Activated T-cell treated with anti-CD3 and anti-CD28 coated beads, Interleukin-2, amount 50 U/mL, for 48 hours (primary cell): ENCODE measurements around the gene TCF7L2.
A peak's percentile ranks its signal among the peaks of the same experiment; 100 is the strongest.

Experiments
- DNase-seq, 2 experiments: peaks; one replicate each; pipeline ENCODE4 v3.0.0-alpha.2; 2020

Gene TCF7L2

DNA sequence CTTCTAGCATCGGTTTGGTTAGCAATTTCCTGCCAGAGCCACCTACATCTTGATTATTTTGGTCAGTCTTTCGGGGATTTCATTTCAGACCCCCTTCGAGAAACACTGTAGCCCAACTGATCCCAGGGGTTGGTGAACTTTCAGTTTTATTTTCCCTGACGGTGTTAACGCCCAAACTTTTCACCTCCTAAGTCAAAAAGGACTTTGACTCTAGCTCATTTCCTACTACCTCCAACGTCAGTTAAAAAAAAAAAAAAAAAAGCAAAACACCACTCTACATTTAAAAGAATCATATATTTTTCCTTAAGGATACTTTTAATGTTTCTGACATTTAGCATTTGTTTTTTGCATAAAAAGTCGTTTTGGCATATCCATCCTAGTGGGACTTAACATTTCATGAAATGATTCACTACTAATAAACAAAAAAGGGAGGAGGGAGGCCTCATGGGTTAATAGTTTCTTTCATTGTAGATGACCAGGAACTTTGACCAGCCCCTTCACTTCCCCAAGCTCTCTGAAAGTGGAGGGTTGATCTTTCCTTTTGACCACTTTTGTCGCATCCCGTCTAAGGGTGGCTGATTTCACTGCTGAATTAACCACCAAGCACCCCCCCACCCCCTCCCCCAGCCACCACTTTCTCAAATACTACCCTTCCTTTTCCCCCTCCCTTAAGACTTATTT lies 764 bp upstream of the TCF7L2 start:
- no peak for DNase-seq

- peak; percentile 29 to 31 for DNase-seq
Observed at GRCh38 chr10:112950714-112951358, 789 bp downstream of the TCF7L2 start.

DNA sequence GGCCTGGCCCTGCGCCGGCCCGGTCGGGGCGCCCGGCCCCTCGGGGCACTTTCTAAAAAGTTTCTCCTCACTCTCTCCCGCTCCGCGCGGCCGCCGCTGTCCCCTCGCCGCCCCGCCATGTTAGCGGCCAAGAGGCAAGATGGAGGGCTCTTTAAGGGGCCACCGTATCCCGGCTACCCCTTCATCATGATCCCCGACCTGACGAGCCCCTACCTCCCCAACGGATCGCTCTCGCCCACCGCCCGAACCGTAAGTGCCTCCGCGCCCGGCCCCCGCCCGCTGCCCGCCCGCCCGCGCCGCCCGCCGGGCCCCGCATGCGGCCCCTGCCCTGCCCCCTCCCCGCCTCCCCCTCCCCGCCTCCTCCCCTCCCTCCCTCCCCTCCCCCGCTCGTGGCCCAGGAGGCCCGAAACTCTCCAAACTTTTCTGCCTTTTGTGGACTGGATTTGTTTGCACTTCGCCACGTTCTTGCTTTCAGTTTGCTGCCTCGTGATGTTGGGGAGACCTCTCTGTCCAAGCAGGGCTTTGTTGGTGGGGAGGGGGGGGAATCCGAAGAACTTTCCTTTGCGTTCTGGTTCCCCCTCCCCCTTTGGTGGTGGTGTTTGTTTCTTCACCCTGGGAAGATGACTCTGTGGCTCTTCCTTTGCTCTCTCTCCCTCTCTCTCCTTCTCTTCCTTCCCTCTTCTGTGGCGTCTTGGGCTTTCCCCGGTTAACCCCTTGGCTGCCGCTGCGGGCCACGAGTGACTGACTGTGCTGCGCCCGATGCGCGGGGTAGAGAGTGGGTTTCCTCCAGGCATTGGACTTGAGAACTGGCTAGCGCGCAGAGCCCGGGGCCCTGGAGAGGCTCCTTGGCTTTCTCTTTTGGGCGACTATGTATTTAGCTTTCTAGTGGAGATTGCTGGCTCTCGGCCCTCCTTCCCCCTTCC lies 1.6 kb downstream of the TCF7L2 start:
- DNase-seq = peak; percentile 58 to 59

- no peak for DNase-seq
Observed at GRCh38 chr10:112952282-112953173, 2.5 kb downstream of the TCF7L2 start.

- no peak for DNase-seq
Observed at GRCh38 chr10:112953174-112954159, 3.4 kb downstream of the TCF7L2 start.

GRCh38 chr10:112954974-112955581 lies 5.0 kb downstream of the TCF7L2 start:
- no peak for DNase-seq

- DNase-seq = no peak
Observed at GRCh38 chr10:112955582-112956421, 5.8 kb downstream of the TCF7L2 start.

GRCh38 chr10:112956631-112957350 lies 6.7 kb downstream of the TCF7L2 start:
- DNase-seq = no peak

GRCh38 chr10:112957640-112958092 lies 7.6 kb downstream of the TCF7L2 start:
- no peak for DNase-seq

- no peak for DNase-seq
Observed at GRCh38 chr10:112958275-112958995, 8.4 kb downstream of the TCF7L2 start.

DNA sequence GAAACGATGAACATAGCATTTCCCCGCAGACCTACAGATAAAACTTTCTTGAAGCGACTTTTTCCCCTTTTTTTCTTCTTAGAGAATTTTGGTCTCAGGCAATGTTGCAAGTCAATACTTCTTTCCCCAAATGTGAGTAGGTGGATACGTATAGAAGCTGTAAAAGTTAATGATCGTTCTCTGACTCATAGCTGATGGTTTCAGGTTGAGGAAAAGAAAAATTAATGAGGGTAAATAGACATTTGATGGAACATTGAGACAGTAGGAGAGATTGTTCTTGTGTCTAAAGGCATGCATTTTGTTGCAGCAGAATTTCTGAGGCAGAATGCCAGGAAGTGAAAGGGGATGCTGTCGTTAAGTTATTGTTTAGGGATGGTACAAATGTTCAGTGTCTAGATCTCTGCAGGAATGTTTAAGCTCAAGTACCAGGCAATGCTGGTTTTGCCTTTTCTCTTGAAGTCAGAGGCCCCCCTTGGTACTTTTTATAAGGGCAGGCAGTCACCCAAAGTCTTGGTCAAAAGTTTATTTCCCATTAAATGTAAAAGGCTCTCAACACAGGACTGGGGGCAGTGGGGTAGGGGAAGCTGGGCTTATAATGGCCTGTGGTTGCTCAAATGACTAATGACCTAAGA lies 9.3 kb downstream of the TCF7L2 start:
- DNase-seq = no peak

DNA sequence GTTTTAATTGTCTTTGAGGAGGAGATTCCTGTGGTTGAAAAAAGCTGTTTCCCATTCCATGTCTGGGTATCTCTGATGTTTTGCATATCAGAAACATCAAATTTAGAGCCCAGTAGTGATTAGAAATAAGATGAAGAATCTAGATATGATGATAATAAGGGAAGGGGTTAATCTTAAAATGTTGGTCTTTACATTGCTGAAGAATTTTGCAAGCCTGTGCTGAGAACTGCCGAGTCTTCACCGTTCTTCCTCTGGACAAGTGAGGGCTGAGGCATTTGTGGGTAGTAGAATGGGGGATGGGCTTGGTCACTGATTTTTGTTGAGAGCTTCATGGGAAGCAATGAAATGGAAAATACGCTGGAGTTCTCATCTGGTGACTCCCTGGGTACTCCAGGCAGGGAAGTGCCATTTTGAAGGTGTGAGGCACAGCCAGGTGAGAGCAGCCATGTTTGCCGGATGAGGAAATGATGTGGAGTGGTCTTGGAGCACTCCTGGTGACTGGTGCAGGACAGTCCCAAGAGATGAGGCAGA lies 10.2 kb downstream of the TCF7L2 start:
- no peak for DNase-seq

DNA sequence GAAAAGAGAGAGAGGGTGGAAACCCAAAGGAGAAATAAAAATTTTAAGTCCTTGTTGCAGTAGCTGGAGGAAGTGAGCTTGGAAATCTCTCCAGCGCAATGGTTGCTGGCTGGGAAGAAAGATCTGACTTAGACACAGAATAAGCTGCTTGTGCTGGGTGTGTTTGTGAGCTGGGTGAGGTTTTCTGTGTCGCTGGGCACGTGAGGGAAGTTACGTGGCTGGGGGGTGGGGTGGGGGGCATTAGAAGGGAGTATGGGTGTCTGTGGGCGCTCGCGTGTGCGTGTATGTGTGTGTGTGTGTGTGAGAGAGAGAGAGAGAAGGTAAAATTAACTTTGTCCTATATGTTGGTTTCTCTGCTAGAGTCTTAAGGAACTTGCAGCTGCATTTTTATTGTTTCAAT lies 11.6 kb downstream of the TCF7L2 start:
- no peak for DNase-seq

DNA sequence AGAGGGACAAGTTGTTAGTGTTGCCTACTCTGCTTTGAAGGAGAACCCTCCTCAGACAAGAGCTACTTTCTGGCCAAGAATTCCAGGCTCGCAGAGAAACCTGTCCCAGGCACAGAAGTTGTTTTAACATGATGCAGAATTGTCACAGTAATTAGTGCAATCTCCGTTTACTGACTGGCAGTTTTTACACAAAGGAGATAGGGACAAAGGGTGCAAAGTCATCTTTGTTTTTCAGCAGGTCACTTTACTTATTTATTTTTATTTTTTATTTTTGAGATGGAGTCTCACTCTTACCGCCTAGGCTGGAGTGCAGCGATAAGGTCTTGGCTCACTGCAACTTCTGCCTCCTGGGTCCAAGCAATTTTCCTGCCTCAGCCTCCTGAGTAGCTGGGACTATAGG lies 12.3 kb downstream of the TCF7L2 start:
- DNase-seq = no peak

DNA sequence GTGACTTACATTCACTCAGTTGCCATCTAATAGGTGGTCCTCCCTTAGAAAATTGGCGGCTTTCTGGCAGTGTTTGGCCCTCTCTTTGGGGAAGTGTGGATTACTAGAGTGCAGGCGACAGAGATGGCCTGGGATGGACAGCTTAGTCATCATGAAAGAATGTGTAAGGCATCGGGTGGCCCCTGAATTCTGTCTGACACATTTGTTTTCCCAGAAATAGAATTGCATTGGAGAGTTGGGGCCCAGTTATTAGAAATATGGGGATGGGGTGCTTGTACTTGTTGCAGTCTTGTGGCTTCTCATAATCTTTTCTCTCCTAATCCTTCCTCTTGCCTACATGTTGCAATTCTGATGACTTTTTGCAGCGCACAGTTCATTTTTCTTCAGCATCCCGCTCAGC lies 13.8 kb downstream of the TCF7L2 start:
- DNase-seq = no peak

DNA sequence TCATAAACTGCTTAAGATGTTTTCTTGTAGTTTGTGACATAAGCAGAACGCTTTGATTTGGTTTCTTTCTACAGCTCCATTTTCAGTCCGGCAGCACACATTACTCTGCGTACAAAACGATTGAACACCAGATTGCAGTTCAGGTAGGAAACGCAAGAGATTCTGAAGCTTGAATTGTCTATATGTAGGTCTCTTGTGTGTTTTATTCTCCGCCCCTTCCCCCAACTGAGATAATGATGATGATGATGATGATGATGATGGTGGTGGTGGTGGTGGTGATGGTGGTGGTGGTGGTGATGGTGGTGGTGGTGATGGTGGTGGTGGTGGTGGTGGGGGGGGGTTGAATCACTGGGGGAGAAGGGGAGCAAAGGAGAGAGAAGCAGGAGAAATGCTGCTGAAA lies 14.4 kb downstream of the TCF7L2 start:
- DNase-seq = no peak

GRCh38 chr10:112966194-112966855 lies 16.3 kb downstream of the TCF7L2 start:
- no peak for DNase-seq
